RWPE1 (cell line): ENCODE data around the gene ADGRG1.
A peak's percentile ranks its signal among the peaks of the same experiment; 100 is the strongest.

Source experiments
- CTCF ChIA-PET: fragments of 350-600 bp; sonication (Branson Sonifier 250); formaldehyde crosslinking; extraction: SDS; loops from one replicate; lab custom pipeline; 2021; lab: Yijun Ruan, JAX
- POLR2A ChIA-PET: fragments of 400-600 bp; formaldehyde crosslinking; extraction: SDS; loops from one replicate; lab custom pipeline; 2020; ENCODE audit warnings: antibody characterized with exemption; ENCODE audit not compliant: low non-redundant PET; lab: Yijun Ruan, JAX
- DNase-seq: peaks from one replicate; pipeline ENCODE4 v3.0.0; 2012; ENCODE audit warnings: low spot score
- H3K27ac ChIP-seq: fragments of 450-650 bp; 2 replicates; pipeline ENCODE4 v1.5.1; 2017
- CTCF ChIP-seq: fragments of 450-650 bp; conservative IDR thresholded peaks from 2 replicates; pipeline ENCODE4 v1.5.1; 2017; ENCODE audit warnings: low read depth, mild to moderate bottlenecking

ADGRG1 gene

GRCh38 chr16:57649443-57649751 lies 21.0 kb downstream of the ADGRG1 start:
- ChIA-PET POLR2A (no interaction called here), CTCF (interaction anchor here (0.5 to 3.6 kb wide), 12 partner anchors 13 to 407 kb away, joined by 3 to 22 read pairs (median 4); partner anchors contain the start of gene KATNB1)
- 0 out of 2 replicates have a peak, but pooled peaks have one; percentile 52 for TF ChIP-seq CTCF

GRCh38 chr16:57649846-57650245 lies 21.4 kb downstream of the ADGRG1 start:
- CTCF ChIA-PET, result interaction anchor here (0.5 to 3.6 kb wide), 13 partner anchors 12 to 406 kb away, joined by 3 to 22 read pairs (median 4); partner anchors contain the start of gene KATNB1
- TF ChIP-seq CTCF, result no peak
- DNase-seq, result no peak
- no peak overlapping the region for H3K27ac ChIP-seq
- POLR2A ChIA-PET, result no interaction called here

More at GRCh38 chr16:57649443-57649751, 21.0 kb downstream of the ADGRG1 start:
- DNase-seq, result no peak
- no peak overlapping the region for H3K27ac ChIP-seq

- ChIA-PET CTCF (interaction anchor here (1.2 kb wide), 1 partner anchor 61 kb away, joined by 3 read pairs; no protein-coding TSS in a partner anchor), POLR2A (no interaction called here)
- DNase-seq, result no peak
- no peak for TF ChIP-seq CTCF
- peak overlapping the region; percentile 4; the same call in 1 of the 2 replicates for H3K27ac ChIP-seq
Observed at GRCh38 chr16:57651344-57652333, 23.2 kb downstream of the ADGRG1 start.

- CTCF ChIA-PET, result interaction anchor here (1.1 to 1.2 kb wide), 2 partner anchors 62 kb away, joined by 3 to 5 read pairs; no protein-coding TSS in a partner anchor
- POLR2A ChIA-PET, result no interaction called here
- no peak for TF ChIP-seq CTCF
- no peak for DNase-seq
- H3K27ac ChIP-seq, result no peak overlapping the region; the same call in 1 of the 2 replicates
Observed at GRCh38 chr16:57652695-57653471, 24.5 kb downstream of the ADGRG1 start.

GRCh38 chr16:57653936-57654335 lies 25.5 kb downstream of the ADGRG1 start:
- ChIA-PET POLR2A (no interaction called here), CTCF (interaction anchor here (0.5 to 1.1 kb wide), 3 partner anchors 21 to 128 kb away, joined by 3 to 5 read pairs (median 3); no protein-coding TSS in a partner anchor)
- DNase-seq, result peak; percentile 39
- peak overlapping the region; percentile 25; the same call in 1 of the 2 replicates for H3K27ac ChIP-seq
- TF ChIP-seq CTCF, result no peak
